HG03342 (cell line): Measurements from ENCODE around the gene IFNL1.
"Not testable (repeated sequence)": the region's sequence is repeated elsewhere in the genome, so short reads cannot be mapped to it uniquely, and the experiment has no call there.

Source experiments
- ATAC-seq: cut with Tn5 transposase; IDR thresholded peaks from one replicate; pipeline ENCODE4 v1.9.1; 2021; ENCODE audit warnings: mild to moderate bottlenecking, moderate library complexity; ENCODE audit not compliant: unreplicated experiment

The IFNL1 gene

DNA sequence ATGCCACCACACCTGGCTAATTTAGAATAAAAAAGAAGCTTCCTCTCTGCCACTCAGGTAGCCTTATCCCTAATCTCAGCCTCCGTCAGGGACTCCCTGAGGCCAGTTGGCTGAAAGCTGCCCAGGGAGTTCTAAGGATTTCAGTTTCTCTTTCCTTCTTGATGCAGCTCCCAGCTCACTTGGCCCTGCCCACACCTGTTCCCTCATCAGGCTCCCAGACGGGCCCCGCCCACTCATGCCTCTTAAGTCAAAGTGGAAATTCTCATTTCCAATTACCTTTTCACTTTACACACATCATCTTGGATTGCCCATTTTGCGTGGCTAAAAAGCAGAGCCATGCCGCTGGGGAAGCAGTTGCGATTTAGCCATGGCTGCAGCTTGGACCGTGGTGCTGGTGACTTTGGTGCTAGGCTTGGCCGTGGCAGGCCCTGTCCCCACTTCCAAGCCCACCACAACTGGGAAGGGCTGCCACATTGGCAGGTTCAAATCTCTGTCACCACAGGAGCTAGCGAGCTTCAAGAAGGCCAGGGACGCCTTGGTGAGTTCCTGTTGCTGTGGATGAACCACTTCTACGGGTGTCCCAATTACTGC lies at the start of gene IFNL1:
Gene IFNL1, plus strand, starts transcription at position 353 of the 591 bp plus-strand sequence. Its CDS starts 15 bp downstream, at position 368.
- no peak for ATAC-seq

DNA sequence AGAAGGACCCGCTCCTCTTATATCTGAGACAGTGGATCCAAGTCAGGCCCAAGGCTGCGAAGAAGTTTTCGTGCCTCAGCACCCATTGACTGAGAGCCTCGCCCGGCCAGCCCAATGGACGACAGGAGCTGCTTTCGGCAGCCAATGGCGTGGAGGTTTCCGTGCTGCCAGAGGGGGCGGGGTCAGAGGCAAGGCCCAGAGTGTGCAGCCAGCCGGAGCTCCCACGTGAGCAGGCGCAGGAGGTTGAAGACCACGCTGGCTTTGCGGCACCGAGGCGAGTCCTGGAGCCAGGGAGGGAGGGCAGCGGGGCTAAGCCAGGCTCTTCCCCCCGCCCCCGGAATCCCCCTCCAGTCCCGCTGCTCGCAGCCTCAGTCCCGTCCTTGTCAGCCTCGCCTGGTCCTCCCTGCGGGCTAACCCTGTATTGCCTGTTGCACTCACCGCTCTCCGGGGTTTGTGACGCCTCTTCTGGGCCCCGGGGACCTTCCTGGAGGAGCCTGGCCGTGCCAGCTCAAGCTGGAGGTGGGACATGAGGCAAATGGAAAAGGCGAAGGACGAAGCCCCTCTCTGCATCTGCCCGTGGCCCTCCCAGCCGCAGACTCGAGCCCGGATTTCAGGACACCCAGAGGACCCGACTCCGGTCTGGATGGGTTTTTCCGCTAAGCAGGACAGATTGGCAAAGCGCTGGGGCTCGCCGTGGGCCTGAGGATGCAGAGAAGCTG lies 49.1 kb upstream of the IFNL1 start:
- ATAC-seq, result no peak

DNA sequence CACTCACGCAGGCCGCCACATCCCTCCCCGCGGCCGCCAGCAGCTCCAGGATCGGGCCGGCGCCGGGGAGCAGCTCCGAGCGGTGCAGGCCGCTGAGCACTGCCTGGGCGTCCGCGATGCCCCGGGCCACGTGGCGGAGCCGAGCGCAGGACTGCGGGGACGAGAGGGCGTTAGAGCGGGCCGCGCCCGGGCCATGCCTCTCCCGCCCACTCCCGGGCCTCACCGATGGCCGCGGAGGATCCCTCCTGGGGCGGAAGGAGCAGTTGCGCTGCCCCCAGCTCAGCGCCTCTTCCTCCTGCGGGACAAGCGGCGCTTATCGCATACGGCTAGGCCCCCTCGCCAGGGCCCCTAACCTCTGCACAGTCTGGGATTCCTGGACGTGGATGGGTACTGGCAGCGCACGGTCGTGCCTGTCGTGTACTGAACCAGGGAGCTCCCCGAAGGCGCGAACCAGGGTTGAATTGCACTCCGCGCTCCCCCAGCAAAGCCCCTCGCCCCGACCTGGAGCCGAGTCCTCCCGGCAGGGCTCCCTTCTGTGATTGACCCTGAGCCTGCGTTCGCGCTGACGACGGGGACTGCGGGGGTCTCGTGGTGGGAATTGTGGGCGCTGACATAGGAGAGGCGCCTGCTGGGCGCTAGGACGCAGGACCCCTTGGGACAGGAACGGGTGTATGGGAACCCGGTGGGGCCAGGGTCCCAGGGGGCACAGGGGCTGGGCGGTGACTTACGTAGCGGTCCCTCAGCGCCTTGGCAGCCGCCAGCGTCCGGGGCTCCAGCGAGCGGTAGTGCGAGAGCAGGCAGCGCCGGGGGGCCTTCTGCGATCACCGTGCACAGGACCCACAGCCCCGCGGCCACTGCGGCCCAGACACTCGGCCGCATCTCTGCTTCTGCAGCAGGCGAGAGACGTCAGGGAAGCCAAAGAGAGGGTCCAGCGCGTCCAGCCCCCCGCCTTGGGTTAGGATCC lies 48.2 kb upstream of the IFNL1 start:
- ATAC-seq, result no peak

DNA sequence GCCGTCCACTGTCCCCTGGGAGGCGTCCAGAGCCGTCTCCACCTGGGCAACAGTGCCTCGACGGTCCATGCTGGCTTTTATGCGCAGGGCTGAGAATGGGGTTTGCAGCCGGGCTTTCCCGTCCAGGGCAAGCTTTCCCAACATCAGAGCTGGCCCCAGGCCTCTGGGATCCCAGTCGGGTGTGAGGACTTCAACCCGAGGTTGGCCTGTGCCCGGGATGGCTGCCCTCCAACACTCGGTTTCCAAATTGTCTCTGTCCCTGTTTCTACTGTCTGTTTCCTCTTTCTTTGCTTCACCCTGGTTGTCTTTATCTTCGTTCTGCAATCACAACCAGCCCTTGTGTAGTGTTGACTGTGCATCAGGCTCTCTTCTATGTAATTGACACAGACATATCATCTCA lies 47.4 kb upstream of the IFNL1 start, which contains the start of gene IFNL4:
Gene IFNL4, minus strand, starts transcription at position 51 of the 400 bp plus-strand sequence.
- ATAC-seq, result no peak

DNA sequence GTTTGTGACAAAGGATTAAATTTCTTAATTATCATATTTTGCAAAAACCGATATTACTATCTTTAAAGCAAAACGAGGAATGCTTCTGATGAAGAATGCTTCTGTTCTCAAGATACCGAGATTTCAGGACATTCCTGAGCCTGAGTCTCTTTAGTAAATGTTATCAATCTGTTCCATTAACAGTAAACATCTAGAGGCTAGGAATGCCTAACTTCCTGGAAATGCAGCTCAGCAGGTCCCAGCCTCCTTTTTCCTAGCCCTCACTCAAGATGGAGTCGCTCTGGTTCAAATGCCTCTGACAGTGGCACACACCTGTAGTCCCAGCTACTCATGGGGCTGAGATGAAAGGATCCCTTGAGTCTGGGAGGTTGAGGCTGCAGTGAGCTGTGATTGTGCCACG lies 45.1 kb upstream of the IFNL1 start:
- no peak for ATAC-seq

DNA sequence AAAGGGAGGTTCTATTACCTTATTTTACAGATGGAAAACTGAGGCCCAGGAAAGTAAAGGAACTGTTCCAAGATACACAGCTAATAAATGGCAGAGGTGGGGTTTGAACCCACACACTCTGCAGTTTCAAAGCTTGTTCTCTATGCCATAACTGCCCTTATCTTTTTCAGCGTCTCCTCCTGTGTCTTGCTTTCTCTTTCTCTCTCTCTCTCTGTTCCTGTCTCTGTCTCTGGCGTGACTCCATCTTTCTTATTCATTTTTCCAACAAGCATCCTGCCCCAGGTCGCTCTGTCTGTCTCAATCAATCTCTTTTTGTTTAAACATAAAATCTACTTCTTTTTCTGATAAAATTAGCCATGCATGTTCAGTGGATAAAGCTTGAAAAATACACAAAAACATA lies 44.4 kb upstream of the IFNL1 start:
- ATAC-seq, result no peak

DNA sequence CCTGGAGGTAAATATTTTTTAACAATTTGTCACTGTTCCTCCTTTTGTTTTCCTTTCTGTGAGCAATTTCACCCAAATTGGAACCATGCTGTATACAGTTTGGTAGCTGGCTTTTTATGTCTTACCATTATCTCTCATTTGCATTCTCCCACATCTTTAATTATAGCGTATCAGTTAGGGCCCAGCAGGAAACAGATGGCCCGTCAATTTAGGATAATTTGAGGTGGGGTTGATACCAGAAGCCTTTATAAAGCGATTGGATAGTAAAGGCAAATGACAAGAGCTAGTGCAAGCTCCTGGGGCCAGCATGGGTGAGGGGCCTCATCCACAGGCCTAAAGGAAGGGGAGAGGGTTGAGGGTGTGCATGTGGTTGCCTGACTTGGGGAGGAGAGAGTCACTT lies 43.7 kb upstream of the IFNL1 start:
- no peak for ATAC-seq

DNA sequence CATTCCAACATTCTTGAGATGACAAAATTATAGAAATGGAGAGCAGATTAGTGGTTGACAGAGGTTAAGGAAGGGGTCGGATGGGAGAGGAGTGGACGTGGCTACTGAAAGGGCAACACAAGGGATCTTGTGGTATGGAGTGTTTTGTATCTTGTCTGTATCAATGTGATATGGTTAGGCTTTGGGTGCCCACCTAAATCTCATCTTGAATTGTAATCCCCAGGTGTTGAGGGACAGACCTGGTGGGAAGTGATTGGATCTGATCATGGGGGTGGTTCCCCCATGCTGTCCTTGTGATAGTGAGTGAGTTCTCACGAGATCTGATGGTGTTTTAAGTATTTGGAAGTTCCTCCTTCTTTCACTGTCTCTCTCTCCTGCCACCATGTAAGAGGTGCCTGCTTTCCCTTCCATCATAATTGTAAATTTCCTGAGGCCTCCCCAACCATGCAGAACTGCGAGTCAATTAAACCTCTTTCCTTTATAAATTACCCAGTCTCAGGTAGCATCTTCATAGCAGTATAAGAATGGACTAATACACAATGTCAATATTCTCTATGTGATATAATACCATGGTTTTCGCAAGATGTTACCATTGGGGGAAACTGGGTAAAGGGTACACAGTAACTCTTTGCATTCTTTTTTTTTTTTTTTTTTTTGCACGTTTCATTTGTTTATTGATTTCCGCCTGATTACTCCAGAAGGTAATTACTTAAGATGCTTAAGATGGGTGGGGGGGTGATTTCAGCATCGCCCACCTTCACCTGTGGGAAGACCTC lies 42.6 kb upstream of the IFNL1 start:
- ATAC-seq, result no peak

DNA sequence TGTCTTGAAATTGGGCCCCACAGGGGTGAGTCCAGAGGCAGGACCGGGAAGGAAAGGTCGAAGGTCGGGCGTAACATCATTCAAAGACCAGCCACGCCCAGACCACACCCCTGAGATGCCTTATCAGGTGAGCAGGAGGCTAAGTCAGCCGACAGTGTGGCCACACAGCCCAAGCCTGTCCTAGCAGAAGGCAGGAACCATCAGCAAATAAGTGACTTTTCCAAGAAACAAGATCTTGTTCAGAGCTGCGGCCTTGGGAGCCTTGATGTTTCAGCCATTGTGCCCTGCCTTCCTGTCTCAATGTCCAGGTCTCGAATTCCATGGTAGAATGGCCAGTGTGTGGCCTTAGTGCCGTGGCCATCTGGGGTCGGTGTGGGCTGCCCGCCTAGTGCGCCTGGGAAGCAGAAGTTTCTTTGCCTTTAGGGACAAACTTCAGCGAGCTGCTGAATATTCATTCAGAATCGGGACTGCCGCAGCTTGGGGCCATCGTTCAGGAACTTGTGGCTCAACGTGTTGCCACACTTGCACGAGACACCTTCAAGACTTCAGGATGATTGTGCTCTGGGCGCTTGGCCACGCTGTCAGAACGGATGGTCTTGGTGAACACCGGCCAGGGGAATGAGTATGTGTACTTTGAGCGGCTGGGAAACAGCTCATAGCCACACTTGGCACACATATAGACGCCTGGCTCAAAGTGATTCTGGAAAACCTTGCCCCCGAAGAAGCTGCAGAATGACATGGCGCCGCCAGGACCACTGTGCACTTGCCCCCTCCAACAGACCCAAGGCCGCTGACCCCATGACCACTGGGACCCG lies 41.5 kb upstream of the IFNL1 start:
- ATAC-seq, result no peak

DNA sequence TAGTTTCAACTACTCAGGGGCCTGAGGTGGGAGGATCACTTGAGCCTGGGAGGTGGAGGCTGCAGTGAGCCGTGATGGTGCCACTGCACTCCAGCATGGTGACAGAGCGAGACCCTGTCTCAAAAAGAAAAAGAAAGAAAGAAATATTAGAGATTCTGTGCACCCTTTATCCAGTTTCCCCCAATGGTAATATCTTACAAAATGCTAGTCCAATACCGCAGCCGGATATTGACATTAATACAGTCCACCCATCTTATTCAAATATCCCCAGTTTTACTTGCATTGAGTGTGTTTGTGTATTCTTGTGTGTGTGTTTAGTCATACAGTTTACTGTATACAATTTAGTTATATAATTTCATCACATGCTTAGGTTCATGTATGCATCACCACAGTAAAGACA lies 39.0 kb upstream of the IFNL1 start:
- ATAC-seq, result no peak

DNA sequence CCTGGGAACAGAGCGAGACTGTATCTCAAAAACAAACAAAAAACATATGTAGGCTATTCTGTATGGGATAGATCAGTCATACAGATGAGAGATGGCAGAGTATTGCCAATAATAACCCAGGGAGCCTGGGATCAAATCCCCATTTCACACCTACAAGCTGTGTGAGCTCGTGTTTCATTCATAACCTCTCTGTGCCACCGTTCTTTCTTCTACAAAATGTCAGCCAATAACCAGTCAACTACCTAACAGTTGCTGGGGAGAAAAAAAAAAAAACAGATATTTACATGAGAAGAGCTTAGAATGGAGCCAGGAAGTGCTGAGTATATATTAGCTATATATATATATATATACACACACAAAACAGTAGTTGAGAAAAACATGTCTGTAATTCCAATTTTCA lies 34.5 kb upstream of the IFNL1 start:
- ATAC-seq, result no peak

DNA sequence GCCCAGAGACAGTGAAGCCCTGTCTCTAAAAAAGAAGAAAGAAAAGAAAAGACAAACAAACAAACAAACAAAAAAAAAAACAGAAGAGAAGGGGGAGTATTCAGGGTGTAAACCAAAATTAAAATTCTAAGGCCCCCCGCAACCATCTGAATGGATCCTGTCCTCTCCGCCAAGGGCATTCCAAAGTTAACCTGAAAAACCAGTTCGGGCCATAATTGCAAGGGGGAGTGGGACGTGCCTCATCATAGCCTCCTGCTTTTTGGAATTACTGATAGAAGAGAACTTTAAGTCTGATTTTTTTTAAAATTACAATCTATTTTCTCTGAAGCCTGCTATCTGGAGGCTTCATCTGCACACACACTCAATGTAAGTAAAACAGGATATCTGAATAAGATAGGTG lies 33.7 kb upstream of the IFNL1 start:
- no peak for ATAC-seq

DNA sequence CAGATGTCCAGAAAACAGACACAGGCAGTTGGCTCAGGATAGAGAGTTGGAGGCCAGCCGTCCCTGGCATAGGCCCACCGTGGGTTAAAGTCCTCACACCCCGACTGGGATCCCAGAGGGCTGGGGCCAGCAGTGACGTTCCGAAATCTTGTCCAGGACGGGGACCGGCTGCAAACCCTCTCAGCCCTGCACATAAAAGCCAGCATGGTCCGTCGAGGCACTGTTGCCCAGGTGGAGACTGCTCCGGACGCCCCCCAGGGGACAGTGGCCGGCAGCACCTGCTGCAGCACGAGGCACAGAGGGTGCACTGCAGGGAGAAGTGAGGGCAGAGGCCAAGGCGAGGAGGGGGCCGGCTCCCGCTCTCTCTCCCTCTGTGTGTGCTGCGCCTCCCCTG lies 32.3 kb upstream of the IFNL1 start:
- ATAC-seq, result no peak

DNA sequence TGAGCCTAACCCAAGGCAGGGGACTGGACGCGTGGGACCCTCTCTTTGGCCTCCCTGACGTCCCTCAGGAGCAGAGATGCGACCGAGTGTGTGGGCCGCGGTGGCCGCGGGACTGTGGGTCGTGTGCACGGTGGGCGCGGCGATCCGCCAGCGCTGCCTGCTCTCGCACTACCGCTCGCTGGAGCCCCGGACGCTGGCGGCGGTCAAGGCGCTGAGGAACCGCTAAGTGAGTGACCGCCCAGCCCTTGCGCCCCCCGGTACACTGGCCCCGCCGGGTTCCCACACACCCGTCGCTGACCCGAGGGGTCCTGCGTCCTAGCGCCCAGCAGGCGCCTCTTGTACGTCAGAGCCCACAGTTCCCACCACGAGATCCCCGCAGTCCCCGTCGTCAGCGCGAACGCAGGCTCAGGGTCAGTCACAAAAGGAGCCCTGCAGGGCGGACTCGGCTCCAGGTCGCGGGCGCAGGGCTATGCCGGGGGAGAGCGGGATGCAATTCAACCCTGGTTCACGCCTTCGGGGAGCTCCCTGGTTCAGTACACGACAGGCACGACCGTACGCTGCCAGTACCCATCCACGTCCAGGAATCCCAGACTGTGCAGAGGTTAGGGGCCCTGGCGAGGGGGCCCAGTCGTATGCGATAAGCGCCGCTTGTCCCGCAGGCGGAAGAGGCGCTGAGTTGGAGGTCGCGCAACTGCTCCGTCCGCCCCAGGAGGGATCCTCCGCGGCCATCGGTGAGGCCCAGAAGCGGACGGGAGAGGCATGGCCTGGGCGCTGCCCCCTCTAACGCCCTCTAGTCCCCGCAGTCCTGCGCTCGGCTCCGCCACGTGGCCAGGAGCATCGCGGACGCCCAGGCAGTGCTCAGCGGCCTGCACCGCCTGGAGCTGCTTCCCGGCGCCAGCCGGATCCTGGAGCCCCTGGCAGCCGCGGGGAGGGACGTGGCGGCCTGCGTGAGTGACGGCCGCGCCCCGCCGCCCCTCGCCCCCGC lies 31.6 kb upstream of the IFNL1 start:
- ATAC-seq, result no peak

DNA sequence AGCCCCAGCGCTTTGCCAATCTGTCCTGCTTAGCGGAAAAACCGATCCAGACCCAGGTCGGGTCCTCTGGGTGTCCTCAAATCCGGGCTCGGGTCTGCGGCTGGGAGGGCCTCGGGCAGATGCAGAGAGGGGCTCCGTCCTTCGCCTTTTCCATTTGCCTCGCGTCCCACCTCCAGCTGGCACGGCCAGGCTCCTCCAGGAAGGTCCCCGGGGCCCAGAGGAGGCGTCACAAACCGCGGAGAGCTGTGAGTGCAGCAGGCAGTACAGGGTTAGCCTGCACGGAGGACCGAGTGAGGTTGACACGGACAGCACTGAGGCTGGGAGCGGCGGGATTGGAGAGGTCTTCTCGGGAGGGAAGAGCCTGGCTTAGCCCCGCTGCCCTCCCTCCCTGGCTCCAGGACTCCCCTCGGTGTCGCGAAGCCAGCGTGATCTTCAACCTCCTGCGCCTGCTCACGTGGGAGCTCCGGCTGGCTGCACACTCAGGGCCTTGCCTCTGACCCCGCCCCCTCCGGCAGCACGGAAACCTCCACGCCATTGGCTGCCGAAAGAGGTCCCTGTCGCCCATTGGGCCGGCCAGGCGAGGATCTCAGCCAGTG lies 30.8 kb upstream of the IFNL1 start:
- no peak for ATAC-seq

DNA sequence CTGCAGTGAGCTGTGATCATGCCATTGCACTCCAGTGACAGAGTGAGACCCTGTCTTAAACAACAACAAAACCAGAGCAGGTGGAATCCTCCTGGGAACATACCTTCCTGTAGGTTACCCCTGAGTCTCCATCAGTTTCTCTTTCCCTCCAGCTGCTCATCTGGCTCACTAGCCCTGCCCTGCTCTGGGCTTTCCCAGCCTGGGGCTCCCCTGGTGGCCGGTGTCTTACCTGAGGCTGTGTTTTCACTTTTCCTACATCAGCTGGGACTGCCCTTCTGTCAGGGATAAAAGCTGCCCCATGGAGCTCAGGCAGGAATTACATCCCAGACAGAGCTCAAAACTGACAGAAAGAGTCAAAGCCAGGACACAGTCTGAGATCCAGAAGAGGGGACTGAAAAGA lies 28.1 kb upstream of the IFNL1 start, which contains the start of gene IFNL2:
Gene IFNL2, plus strand, starts transcription at position 312 of the 400 bp plus-strand sequence. CDS start 173 bp downstream, outside the sequence.
- not testable (repeated sequence) for ATAC-seq

DNA sequence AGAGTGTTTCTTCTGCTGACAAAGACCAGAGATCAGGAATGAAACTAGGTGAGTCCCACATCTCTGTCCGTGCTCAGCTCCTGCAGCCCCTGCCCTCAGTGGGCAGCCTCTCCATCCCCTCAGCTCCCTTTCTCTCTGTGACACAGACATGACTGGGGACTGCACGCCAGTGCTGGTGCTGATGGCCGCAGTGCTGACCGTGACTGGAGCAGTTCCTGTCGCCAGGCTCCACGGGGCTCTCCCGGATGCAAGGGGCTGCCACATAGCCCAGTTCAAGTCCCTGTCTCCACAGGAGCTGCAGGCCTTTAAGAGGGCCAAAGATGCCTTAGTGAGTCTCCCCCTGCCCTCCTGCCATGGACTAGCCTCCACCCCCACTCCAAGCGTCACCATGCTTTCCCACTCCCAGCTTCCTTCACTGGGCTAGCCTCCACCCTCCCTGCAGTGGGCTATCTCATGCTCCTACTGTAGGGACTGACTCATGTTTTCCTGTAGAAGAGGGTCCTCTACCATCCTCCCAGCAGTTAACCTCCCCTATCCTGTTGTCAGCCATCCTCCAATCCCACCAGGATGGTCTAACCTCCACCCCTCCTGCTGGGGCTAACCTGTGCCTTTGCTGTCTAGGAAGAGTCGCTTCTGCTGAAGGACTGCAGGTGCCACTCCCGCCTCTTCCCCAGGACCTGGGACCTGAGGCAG lies 27.5 kb upstream of the IFNL1 start:
- ATAC-seq, result not testable (repeated sequence)

DNA sequence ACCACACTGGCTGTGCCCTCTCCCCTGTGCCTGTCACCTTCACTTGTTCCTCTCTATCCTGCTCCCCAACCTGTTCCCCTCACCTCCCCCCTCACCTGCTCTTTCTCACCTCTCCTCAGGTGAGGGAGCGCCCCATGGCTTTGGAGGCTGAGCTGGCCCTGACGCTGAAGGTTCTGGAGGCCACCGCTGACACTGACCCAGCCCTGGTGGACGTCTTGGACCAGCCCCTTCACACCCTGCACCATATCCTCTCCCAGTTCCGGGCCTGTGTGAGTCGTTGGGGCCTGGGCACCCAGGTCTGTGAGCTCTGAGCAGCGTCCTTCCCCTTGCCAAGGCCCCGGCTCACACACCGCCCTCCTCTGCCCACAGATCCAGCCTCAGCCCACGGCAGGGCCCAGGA lies 26.8 kb upstream of the IFNL1 start:
- ATAC-seq, result not testable (repeated sequence)
